OCI-LY1 (cell line): ENCODE results near the gene CREBRF.

ENCODE experiments used
- H2AFZ ChIP-seq: fragments of 200-600 bp; sonication (generic), shearing (Covaris generic); 2 replicates; pipeline ENCODE4 v1.6.0; 2014; ENCODE audit warnings: antibody characterized with exemption, mild to moderate bottlenecking, low read length
- H3F3A ChIP-seq: fragments of 200-600 bp; sonication (generic), shearing (Covaris generic); 2 replicates; pipeline ENCODE4 v1.6.0; 2014; ENCODE audit warnings: mild to moderate bottlenecking, antibody characterized with exemption, low read length, moderate library complexity; ENCODE audit not compliant: insufficient read depth
- H3K27ac ChIP-seq: fragments of 200-600 bp; sonication (generic); 2 replicates; pipeline ENCODE4 v1.5.1; 2014; ENCODE audit warnings: low read length, mixed run types, mild to moderate bottlenecking, low read depth; ENCODE audit not compliant: poor library complexity, severe bottlenecking
- H3K27me3 ChIP-seq: fragments of 200-600 bp; sonication (generic); 2 replicates; pipeline ENCODE4 v1.6.0; 2014; ENCODE audit warnings: antibody characterized with exemption, mild to moderate bottlenecking, low read length, moderate library complexity; ENCODE audit not compliant: insufficient read depth
- H3K36me3 ChIP-seq: fragments of 200-600 bp; sonication (generic); 2 replicates; pipeline ENCODE4 v1.6.1; 2014; ENCODE audit warnings: mild to moderate bottlenecking, antibody characterized with exemption, low read length, moderate library complexity, mixed read lengths; ENCODE audit not compliant: insufficient read depth
- H3K4me1 ChIP-seq: fragments of 200-600 bp; sonication (generic); 2 replicates; pipeline ENCODE4 v1.5.1; 2014; ENCODE audit warnings: mild to moderate bottlenecking, low read length, moderate library complexity; ENCODE audit not compliant: insufficient read depth, severe bottlenecking
- H3K4me2 ChIP-seq: fragments of 200-600 bp; sonication (generic), shearing (Covaris generic); 2 replicates; pipeline ENCODE4 v1.6.1; 2014; ENCODE audit warnings: low read length
- H3K4me3 ChIP-seq: fragments of 200-600 bp; sonication (generic); 2 replicates; pipeline ENCODE4 v1.5.1; 2014; ENCODE audit warnings: low read length, low read depth, mild to moderate bottlenecking, mixed read lengths; ENCODE audit not compliant: poor library complexity, severe bottlenecking
- H3K79me2 ChIP-seq: fragments of 200-600 bp; shearing (Covaris generic); 2 replicates; pipeline ENCODE4 v1.6.1; 2016; ENCODE audit warnings: mixed run types, low read length, mixed read lengths; ENCODE audit not compliant: insufficient read depth
- H3K9ac ChIP-seq: fragments of 200-600 bp; sonication (generic), shearing (Covaris generic); 2 replicates; pipeline ENCODE4 v1.6.1; 2014; ENCODE audit warnings: mild to moderate bottlenecking, low read length, mixed read lengths
- H3K9me2 ChIP-seq: fragments of 200-600 bp; sonication (generic), shearing (Covaris generic); 2 replicates; pipeline ENCODE4 v1.6.1; 2014; ENCODE audit warnings: low read depth, mild to moderate bottlenecking, low read length, mixed read lengths
- H3K9me3 ChIP-seq: fragments of 200-600 bp; shearing (Covaris generic); 2 replicates; pipeline ENCODE4 v1.6.1; 2014; ENCODE audit warnings: low read length, mixed read lengths
- H4K20me1 ChIP-seq: fragments of 200-600 bp; sonication (generic), shearing (Covaris generic); 2 replicates; pipeline ENCODE4 v1.6.0; 2016; ENCODE audit warnings: mild to moderate bottlenecking, low read length; ENCODE audit not compliant: insufficient read depth
- EZH2 ChIP-seq: fragments of 200-600 bp; sonication (generic), shearing (Covaris generic); IDR thresholded peaks from 2 replicates; pipeline ENCODE4 v1.8.0; 2017; ENCODE audit warnings: borderline replicate concordance, mixed run types, mild to moderate bottlenecking, antibody characterized with exemption, low read length, moderate library complexity, mixed read lengths
- TF ChIP-seq, protein P1 (sequence below): fragments of 200-600 bp; sonication (generic), shearing (Covaris generic); IDR thresholded peaks from 2 replicates; pipeline ENCODE4 v1.5.1; 2017; ENCODE audit warnings: mild to moderate bottlenecking, antibody characterized with exemption, low read length, moderate library complexity, mixed read lengths

Gene CREBRF

DNA sequence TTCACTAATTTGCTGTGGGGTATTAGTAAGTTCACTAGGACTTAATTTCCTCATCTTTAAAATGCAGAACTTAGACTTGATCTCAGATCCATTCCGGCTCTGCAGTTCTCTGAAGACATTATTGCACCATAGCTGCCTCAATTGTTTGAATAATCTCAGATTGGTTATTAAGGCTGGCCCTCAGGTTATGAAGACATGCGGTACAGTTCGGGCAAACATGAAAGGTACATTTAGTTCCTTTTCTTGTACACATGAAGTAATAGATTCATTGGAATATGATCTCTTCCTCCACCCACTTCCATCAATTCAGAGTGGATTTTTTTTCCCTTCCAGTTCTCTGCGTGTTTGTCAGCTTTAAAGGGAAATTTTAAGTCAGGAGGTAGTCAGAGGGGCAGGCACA lies 44.6 kb upstream of the CREBRF start:
- H3K27me3 ChIP-seq, result no peaks in the 10 kb centered on the region
- no peak overlapping the region for H3K4me3 ChIP-seq
- no peaks in the 10 kb centered on the region for H3F3A ChIP-seq
- H3K79me2 ChIP-seq, result peaks cover 40% of the 10 kb centered on the region
- no peak overlapping the region for H3K27ac ChIP-seq
- peaks cover 11% of the 10 kb centered on the region for H3K4me1 ChIP-seq
- no peak for TF ChIP-seq EZH2
- TF ChIP-seq, protein P1, sequence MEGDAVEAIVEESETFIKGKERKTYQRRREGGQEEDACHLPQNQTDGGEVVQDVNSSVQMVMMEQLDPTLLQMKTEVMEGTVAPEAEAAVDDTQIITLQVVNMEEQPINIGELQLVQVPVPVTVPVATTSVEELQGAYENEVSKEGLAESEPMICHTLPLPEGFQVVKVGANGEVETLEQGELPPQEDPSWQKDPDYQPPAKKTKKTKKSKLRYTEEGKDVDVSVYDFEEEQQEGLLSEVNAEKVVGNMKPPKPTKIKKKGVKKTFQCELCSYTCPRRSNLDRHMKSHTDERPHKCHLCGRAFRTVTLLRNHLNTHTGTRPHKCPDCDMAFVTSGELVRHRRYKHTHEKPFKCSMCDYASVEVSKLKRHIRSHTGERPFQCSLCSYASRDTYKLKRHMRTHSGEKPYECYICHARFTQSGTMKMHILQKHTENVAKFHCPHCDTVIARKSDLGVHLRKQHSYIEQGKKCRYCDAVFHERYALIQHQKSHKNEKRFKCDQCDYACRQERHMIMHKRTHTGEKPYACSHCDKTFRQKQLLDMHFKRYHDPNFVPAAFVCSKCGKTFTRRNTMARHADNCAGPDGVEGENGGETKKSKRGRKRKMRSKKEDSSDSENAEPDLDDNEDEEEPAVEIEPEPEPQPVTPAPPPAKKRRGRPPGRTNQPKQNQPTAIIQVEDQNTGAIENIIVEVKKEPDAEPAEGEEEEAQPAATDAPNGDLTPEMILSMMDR, result no peak
- no peak overlapping the region for H3K9ac ChIP-seq
- peaks cover 1% of the 10 kb centered on the region; the same call in 1 of the 2 replicates for H4K20me1 ChIP-seq
- H2AFZ ChIP-seq, result no peak overlapping the region
- no peaks in the 10 kb centered on the region for H3K9me2 ChIP-seq
- H3K36me3 ChIP-seq, result 0 out of 2 replicates have a peak, but pooled peaks cover 8% of the 10 kb centered on the region
- H3K4me2 ChIP-seq, result no peak overlapping the region
- no peaks in the 10 kb centered on the region for H3K9me3 ChIP-seq

DNA sequence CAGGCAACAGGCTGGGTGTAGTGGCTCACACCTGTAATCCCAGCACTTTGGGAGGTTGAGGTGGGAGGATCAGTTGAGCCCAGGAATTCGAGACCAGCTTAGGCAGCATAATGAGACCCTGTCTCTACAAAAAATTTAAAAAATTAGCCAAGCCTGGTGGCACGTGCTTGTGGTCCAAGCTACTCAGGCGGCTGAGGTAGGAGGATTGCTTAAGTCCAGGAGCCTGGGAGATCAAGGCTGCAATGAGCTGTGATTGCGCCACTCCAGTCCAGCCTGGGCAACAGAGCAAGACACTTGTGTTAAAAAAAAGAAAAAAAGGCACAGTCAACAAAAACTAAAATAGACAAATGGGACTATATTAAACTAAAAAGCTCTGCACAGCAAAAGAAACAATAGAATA lies 43.3 kb upstream of the CREBRF start:
- Histone ChIP-seq H3K4me1 (peaks cover 12% of the 10 kb centered on the region), H3K9me3 (no peaks in the 10 kb centered on the region), H3F3A (no peaks in the 10 kb centered on the region), H4K20me1 (no peaks in the 10 kb centered on the region), H2AFZ (no peak overlapping the region), H3K36me3 (0 out of 2 replicates have a peak, but pooled peaks cover 8% of the 10 kb centered on the region), H3K9me2 (no peaks in the 10 kb centered on the region), H3K4me2 (no peak overlapping the region), H3K27me3 (no peaks in the 10 kb centered on the region), H3K4me3 (no peak overlapping the region), H3K9ac (no peak overlapping the region), H3K27ac (no peak overlapping the region), H3K79me2 (peaks cover 36% of the 10 kb centered on the region)
- TF ChIP-seq EZH2, result no peak
- TF ChIP-seq, protein P1, result no peak

DNA sequence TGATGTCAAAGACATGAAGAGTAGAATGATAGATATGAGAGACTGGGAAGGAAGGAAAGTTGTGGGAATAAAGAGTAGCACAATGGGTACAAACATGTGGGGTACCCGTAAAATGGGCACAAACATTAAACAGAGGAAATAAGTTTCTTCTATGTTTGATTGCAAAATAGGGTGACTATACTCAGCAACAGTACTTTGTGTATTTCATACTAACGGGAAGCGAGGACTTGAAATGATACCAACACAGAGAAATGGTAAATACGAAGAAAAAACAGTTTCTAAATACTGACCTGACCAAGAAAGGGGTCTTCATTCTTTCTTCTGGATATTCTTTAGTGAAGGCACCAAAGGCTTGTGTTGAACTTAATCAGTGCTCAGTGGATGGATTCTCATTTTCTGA lies 41.5 kb upstream of the CREBRF start:
- Histone ChIP-seq H3K27ac (no peak overlapping the region), H2AFZ (no peak overlapping the region), H3K27me3 (no peaks in the 10 kb centered on the region), H3K36me3 (peaks cover 15% of the 10 kb centered on the region), H3K9ac (no peak overlapping the region), H3K9me3 (no peaks in the 10 kb centered on the region), H3K4me1 (peaks cover 11% of the 10 kb centered on the region), H3F3A (no peaks in the 10 kb centered on the region), H4K20me1 (no peaks in the 10 kb centered on the region), H3K4me3 (no peak overlapping the region), H3K4me2 (no peak overlapping the region), H3K79me2 (peaks cover 46% of the 10 kb centered on the region), H3K9me2 (no peaks in the 10 kb centered on the region)
- TF ChIP-seq EZH2, result no peak
- TF ChIP-seq, protein P1, result no peak
